T-helper 17 cell (primary cell): ENCODE results near the gene PCMTD2. TPM values are rescaled to one million over a fixed set of nuclear protein-coding genes. Genes with fewer than 3 reads are reported as not detected.
"Not testable (repeated sequence)": the region's sequence is repeated elsewhere in the genome, so short reads cannot be mapped to it uniquely, and the experiment has no call there.

ENCODE experiments used
- ATAC-seq: fragments of 150-1000 bp; cut with Tn5 transposase; 2 replicates; pipeline ENCODE4 v1.10.0; 2021; ENCODE audit warnings: mild to moderate bottlenecking, moderate library complexity
- DNase-seq, 3 donors: peaks; one replicate each; pipeline versions ENCODE4 v3.0.0 to v3.0.0-alpha.2; 2020 to 2021
- H3K9me3 ChIP-seq: one replicate; pipeline ENCODE4 v1.7.0; 2013; ENCODE audit warnings: low read length, mild to moderate bottlenecking; ENCODE audit not compliant: control insufficient read depth, poor library complexity, severe bottlenecking
- H3K27ac Mint-ChIP-seq: one replicate; pipeline ENCODE4 v1.8.0; 2022; ENCODE audit warnings: mild to moderate bottlenecking, moderate library complexity, mixed read lengths
- H3K27me3 Mint-ChIP-seq: one replicate; pipeline ENCODE4 v1.8.0; 2022; ENCODE audit warnings: mixed read lengths
- H3K36me3 Mint-ChIP-seq: one replicate; pipeline ENCODE4 v1.8.0; 2022; ENCODE audit warnings: low read depth, mixed read lengths
- H3K4me1 Mint-ChIP-seq: one replicate; pipeline ENCODE4 v1.8.0; 2022; ENCODE audit warnings: mild to moderate bottlenecking, mixed read lengths
- H3K4me3 Mint-ChIP-seq: one replicate; pipeline ENCODE4 v1.8.0; 2022; ENCODE audit warnings: mild to moderate bottlenecking, moderate library complexity, mixed read lengths
- total RNA-seq, 4 donors: library from RNA in 2 of 4; stranded (reverse) in 2 of 4; gene quantifications; one replicate each; pipeline ENCODE4 v1.2.3 and lab custom pipeline; 2022 to 2026

PCMTD2 gene
- total RNA-seq, 2 donors from 2014 or later = 70.9 to 71.5 TPM

DNA sequence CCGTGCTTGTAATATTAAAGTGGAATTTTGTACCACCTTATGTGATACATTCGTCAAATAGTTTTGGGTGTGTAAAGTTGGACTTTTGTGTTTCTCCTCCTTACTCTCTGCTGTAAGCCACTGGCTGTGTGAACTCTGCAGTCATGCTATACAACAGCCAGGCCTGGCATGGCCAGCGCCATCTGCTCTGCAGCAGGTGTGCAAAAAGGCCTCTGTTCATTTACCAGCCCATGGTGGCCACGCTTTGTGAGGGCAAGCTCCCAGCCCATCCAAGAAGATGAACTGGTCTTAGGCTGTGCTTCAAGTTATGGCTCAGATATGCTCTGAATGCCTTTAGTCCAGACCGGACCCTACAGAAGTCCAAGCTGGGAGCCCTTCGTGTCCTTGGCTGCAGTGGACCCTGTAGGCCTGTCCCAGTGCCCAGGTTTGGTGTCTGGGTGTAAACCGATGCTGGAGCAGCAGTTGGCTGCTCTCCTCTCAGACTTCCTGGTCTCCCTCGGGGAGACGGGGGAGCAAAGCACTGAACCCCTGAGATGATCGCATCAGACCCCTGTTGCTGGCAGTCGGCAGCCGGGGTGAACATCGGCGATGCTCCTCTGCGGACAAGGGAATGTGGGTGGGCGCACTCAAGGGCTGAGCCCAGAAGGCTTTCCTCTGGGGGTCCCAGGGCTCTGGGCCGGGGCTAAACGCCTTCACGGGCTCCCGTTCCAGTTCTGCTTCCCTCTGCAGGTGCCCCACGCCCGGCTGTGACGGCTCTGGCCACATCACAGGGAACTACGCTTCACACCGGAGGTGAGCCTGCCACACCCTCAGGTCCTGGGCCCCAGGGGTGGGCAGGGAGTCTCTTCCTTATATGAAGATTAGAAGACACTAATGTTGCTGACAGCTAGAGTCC is 28.6 kb upstream of the PCMTD2 start:
- H3K4me1 Mint-ChIP-seq = peaks cover 33% of the 10 kb centered on the region
- H3K4me3 Mint-ChIP-seq = peak overlapping the region; percentile 74
- H3K9me3 ChIP-seq = no peaks in the 10 kb centered on the region
- ATAC-seq = peak; percentile 78
- peaks cover 8% of the 10 kb centered on the region for H3K27me3 Mint-ChIP-seq
- H3K36me3 Mint-ChIP-seq = no peaks in the 10 kb centered on the region
- no peak overlapping the region for H3K27ac Mint-ChIP-seq
- DNase-seq = no peak

DNA sequence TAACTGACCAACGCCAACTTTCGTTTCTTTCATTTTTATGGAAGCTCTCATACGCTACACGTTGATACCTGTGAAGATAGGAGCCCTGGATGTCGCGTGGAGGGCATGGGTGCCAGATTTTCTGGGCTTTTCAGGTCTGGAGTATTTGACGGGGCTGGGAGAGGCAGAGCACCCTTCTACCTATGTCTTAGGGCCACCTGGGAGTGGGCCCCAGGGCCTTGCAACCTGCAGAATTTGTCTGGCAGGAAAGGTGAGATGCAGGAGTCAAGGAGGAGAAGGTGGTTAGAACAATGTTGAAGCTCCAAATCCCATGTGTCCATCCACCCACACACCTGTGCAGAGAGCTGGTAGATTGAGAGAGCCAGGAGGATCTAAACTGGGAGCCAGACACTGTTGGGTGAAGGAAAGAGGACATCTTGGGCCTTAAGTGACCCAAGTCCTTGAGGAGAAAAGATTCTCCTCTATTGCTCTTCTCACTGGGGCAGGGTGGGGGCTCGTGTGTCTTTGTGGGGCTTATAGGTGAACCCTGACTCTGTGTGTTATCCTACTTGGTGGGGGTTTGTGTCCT is 27.4 kb upstream of the PCMTD2 start:
- Mint-ChIP-seq H3K36me3 (no peaks in the 10 kb centered on the region), H3K4me3 (no peak overlapping the region), H3K27me3 (peaks cover 4% of the 10 kb centered on the region), H3K27ac (peak overlapping the region; percentile 74), H3K4me1 (peaks cover 34% of the 10 kb centered on the region)
- no peak for ATAC-seq
- no peaks in the 10 kb centered on the region for H3K9me3 ChIP-seq
- DNase-seq = no peak

DNA sequence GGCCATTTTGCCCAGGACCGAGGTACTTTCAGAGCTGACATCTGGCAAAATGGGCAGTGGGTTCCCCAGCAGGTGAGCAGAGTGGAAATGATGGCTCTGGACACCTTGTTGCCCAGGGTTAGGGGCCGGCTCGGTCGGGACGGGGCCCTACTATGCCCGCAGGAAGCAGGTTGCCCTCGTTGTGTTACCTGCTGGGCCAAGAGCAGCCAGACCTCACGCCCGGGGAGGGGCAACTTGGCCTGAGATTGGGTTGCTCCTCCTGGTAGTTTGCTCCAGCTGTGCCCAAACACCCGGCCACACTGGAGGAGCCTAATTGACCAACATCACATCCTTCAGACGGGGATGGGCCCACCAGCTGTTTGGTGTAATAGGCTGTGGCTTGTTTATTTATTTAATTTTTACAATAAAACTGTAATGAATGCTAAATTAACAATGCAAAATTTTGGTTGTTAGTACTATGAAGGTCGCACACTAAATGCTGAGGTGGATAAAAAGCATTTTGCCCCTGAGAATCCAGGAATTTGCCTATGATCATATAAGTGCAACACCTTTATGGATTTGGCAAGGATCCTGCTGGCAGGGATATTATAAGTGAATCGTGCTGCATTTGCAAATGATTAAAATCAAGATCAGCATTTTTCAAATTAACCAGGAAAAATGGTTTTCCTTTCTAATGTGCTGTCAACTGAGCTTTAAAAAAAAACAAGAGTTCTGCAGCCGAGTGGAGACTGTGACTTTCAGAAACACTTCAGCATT is 26.6 kb upstream of the PCMTD2 start:
- Mint-ChIP-seq H3K4me1 (peaks cover 35% of the 10 kb centered on the region), H3K4me3 (no peak overlapping the region)
- DNase-seq = no peak

DNA sequence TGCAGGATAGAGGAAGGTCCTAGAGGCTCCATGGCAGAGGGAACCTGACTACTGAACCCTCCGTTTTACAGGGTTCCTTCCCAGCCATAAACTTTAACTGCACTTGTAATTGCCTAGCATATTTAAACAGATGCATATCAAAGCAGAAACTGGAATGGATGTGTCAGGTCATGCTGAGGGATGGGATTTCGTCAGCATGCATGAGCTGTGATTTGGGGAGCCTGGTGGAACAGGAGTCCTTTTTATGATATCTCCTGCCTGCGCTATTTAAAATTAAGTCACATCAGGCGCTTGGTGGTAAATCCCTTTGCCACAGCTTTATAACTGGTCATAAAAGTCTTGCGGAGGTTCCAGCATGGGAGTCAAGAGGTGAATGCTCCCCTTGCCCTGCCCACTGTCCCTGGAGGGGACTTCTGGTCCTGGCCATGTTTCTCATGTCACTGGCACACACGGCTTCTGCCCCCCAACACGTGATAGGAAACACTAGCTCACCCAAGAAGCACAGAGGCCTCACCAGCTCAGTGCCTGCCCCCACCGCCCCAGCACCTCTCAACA is 26.0 kb upstream of the PCMTD2 start:
- no peak for ATAC-seq
- no peaks in the 10 kb centered on the region for H3K9me3 ChIP-seq
- no peaks in the 10 kb centered on the region for H3K27me3 Mint-ChIP-seq
- no peak overlapping the region for H3K27ac Mint-ChIP-seq
- no peak overlapping the region for H3K4me3 Mint-ChIP-seq
- no peaks in the 10 kb centered on the region for H3K36me3 Mint-ChIP-seq
- peaks cover 29% of the 10 kb centered on the region for H3K4me1 Mint-ChIP-seq
- DNase-seq = no peak

More for the DNA sequence above, 26.6 kb upstream of the PCMTD2 start:
- no peaks in the 10 kb centered on the region for H3K9me3 ChIP-seq
- no peaks in the 10 kb centered on the region for H3K27me3 Mint-ChIP-seq
- no peaks in the 10 kb centered on the region for H3K36me3 Mint-ChIP-seq
- ATAC-seq = no peak
- no peak overlapping the region for H3K27ac Mint-ChIP-seq

GRCh38 chr20:64230461-64231145 is 24.9 kb upstream of the PCMTD2 start:
- ATAC-seq (no peak), DNase-seq (no peak)
- H3K27ac Mint-ChIP-seq = no peak overlapping the region
- no peaks in the 10 kb centered on the region for H3K27me3 Mint-ChIP-seq
- H3K36me3 Mint-ChIP-seq = no peaks in the 10 kb centered on the region
- H3K4me3 Mint-ChIP-seq = no peak overlapping the region
- peaks cover 24% of the 10 kb centered on the region for H3K4me1 Mint-ChIP-seq
- no peaks in the 10 kb centered on the region for H3K9me3 ChIP-seq

DNA sequence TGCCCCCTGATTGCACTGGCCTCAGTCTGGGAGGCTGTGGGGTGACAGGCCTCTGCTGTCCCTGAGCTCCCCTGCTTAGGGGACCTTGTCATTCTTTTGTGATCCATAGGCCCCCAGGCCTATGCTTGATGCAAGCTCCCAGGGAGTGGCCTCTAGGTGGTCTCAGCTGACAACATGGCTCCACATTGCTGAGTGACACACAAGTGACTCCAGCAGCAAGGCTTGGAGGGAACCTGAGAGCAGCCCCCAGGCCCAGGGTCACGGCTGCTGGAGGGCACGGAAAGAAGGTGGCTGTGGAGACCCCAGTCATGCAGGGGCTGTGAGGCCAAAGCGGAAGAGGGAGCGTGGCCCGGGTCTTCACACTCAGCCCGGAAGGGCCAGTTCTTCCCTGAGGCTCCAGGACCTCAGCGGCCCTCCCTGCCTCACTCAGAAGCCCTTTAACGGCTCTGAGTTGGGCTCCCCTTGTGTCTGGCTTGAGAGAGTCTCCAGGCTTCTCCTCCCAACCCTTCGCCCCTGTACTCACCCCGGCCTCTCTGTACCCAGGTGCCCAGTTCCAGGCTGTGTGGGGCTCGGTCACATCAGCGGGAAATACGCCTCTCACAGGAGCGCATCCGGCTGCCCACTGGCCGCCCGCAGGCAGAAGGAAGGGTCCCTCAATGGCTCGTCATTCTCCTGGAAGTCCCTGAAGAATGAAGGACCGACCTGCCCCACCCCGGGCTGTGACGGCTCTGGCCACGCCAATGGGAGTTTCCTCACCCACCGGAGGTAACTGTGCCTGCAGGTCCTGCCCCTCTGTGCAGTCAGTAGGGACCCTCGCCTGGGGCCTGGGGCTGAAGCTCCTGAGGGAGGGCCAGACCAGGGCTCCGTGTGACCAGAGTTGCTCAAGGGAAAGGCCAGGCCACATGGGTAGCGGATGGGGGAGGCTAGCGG is 23.7 kb upstream of the PCMTD2 start:
- Mint-ChIP-seq H3K4me3 (no peak overlapping the region), H3K4me1 (peaks cover 18% of the 10 kb centered on the region), H3K27me3 (no peaks in the 10 kb centered on the region), H3K36me3 (no peaks in the 10 kb centered on the region), H3K27ac (no peak overlapping the region)
- ATAC-seq = no peak
- no peaks in the 10 kb centered on the region for H3K9me3 ChIP-seq
- DNase-seq = no peak

- no peak overlapping the region for H3K27ac Mint-ChIP-seq
- H3K36me3 Mint-ChIP-seq = no peaks in the 10 kb centered on the region
- ATAC-seq = no peak
- no peaks in the 10 kb centered on the region for H3K9me3 ChIP-seq
- H3K4me1 Mint-ChIP-seq = peaks cover 14% of the 10 kb centered on the region
- no peak overlapping the region for H3K4me3 Mint-ChIP-seq
- DNase-seq = no peak
- H3K27me3 Mint-ChIP-seq = no peaks in the 10 kb centered on the region
Measured at GRCh38 chr20:64232794-64233193, 22.8 kb upstream of the PCMTD2 start.

GRCh38 chr20:64233725-64234124 is 21.8 kb upstream of the PCMTD2 start:
- Mint-ChIP-seq H3K4me1 (peaks cover 10% of the 10 kb centered on the region), H3K4me3 (no peak overlapping the region), H3K36me3 (no peaks in the 10 kb centered on the region), H3K27ac (peak overlapping the region; percentile 24), H3K27me3 (no peaks in the 10 kb centered on the region)
- no peaks in the 10 kb centered on the region for H3K9me3 ChIP-seq
- DNase-seq (no peak), ATAC-seq (no peak)

- Mint-ChIP-seq H3K4me3 (no peak overlapping the region), H3K27me3 (no peaks in the 10 kb centered on the region), H3K4me1 (peaks cover 10% of the 10 kb centered on the region), H3K36me3 (no peaks in the 10 kb centered on the region), H3K27ac (no peak overlapping the region)
- DNase-seq = no peak
- H3K9me3 ChIP-seq = no peaks in the 10 kb centered on the region
- no peak for ATAC-seq
Measured at GRCh38 chr20:64234291-64234791, 21.2 kb upstream of the PCMTD2 start.

DNA sequence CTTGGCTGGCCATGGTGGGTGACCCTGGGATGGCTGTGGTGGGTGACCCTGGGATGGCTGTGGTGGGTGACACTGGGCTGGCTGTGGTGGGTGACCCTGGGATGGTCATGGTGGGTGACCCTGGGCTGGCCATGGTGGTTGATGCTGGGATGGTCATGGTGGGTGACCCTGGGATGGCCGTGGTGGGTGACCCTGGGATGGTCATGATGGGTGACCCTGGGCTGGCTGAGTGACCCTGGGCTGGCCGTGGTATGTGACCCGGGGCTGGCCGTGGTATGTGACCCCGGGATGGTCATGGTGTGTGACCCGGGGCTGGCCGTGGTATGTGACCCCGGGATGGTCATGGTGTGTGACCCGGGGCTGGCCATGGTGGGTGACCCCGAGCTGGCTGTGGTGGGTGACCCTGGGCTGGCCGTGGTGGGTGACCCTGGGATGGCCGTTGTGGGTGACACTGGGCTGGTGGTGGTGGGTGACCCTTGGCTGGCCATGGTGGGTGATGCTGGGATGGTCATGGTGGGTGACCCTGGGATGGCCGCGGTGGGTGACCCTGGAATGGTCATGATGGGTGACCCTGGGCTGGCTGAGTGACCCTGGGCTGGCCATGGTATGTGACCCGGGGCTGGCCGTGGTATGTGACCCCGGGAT is 20.5 kb upstream of the PCMTD2 start:
- not testable (repeated sequence) for H3K9me3 ChIP-seq, H3K36me3 Mint-ChIP-seq, H3K4me1 Mint-ChIP-seq, H3K27me3 Mint-ChIP-seq, H3K27ac Mint-ChIP-seq, H3K4me3 Mint-ChIP-seq, DNase-seq, ATAC-seq

DNA sequence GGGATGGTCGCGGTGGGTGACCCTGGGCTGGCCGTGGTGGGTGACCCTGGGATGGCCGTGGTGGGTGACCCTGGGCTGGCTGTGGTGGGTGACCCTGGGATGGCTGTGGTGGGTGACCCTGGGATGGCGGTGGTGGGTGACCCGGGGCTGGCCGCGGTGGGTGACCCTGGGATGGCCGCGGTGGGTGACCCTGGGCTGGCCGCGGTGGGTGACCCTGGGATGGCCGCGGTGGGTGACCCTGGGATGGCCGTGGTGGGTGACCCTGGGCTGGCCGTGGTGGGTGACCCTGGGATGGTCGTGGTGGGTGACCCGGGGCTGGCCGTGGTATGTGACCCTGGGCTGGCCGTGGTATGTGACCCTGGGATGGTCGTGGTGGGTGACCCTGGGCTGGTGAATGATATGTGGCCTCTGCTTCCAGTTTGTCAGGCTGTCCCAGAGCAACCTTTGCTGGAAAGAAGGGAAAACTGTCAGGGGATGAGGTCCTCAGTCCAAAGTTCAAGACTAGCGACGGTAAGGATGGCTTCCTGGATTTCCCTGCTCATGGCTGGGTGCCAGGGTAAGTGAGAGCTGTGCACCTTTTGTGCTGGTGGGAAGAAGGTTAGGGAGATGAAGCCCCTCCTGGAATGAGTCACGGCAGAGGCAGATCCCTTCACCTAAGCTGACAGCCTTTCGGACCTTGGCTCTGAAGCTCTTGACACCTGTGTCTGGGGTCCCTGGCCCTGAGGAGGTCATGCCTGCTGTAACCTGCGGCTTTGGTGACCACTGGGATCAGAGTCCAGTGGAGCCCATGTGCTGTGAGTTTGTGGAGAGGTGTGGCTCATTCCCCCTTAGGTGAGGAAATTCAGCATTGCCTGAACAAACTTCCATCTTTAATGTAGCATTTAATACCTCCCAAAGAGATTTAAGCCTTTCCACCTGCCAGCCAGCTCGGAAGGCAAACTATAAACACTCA is 19.1 kb upstream of the PCMTD2 start:
- H3K36me3 Mint-ChIP-seq = no peaks in the 10 kb centered on the region
- no peak overlapping the region for H3K27ac Mint-ChIP-seq
- peaks cover 4% of the 10 kb centered on the region for H3K27me3 Mint-ChIP-seq
- peaks cover 10% of the 10 kb centered on the region for H3K4me1 Mint-ChIP-seq
- ATAC-seq = no peak
- H3K9me3 ChIP-seq = no peaks in the 10 kb centered on the region
- no peak for DNase-seq
- H3K4me3 Mint-ChIP-seq = no peak overlapping the region
